Panc1 (cell line): Measurements from ENCODE around the gene GRIK3.

Experiments
- POLR2AphosphoS5 ChIP-seq: IDR thresholded peaks from 2 replicates; pipeline ENCODE4 v1.6.1; 2012; ENCODE audit warnings: mild to moderate bottlenecking, low read depth, low read length, moderate library complexity
- TCF7L2 ChIP-seq: IDR thresholded peaks from 2 replicates; pipeline ENCODE4 v1.6.1; 2011; ENCODE audit warnings: mild to moderate bottlenecking, low read depth, low read length, inconsistent platforms
- TF ChIP-seq, protein P1 (sequence below): fragments of 450-650 bp; IDR thresholded peaks from 2 replicates; pipeline ENCODE4 v1.5.1; 2017; ENCODE audit warnings: mild to moderate bottlenecking

DNA sequence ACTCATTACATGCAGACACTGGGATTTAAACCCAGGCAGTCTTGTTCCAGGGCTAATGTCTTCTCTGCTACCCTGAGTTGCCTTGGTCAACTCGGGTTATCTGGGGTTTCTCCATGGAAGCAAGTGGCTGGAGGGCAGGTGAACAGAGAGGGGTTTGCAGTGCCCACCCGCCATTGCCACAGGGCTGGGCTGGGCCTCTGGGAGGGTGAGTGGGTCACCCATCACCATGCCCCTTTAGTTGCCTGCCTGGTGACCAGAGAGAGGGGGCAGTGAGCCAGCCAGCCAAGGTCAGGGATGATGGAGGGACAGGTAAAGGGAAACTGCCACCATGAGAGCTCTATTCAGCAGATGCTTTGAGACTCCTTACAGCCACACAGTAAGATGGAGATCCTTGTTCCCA is 53.2 kb downstream of the GRIK3 start:
- TF ChIP-seq, protein P1, sequence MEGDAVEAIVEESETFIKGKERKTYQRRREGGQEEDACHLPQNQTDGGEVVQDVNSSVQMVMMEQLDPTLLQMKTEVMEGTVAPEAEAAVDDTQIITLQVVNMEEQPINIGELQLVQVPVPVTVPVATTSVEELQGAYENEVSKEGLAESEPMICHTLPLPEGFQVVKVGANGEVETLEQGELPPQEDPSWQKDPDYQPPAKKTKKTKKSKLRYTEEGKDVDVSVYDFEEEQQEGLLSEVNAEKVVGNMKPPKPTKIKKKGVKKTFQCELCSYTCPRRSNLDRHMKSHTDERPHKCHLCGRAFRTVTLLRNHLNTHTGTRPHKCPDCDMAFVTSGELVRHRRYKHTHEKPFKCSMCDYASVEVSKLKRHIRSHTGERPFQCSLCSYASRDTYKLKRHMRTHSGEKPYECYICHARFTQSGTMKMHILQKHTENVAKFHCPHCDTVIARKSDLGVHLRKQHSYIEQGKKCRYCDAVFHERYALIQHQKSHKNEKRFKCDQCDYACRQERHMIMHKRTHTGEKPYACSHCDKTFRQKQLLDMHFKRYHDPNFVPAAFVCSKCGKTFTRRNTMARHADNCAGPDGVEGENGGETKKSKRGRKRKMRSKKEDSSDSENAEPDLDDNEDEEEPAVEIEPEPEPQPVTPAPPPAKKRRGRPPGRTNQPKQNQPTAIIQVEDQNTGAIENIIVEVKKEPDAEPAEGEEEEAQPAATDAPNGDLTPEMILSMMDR, result no peak
- TF ChIP-seq POLR2AphosphoS5, result no peak
- TF ChIP-seq TCF7L2, result no peak
